T-helper 9 cell (primary cell): ENCODE measurements around the gene DNM1.

Experiments
- DNase-seq: peaks from one replicate; pipeline ENCODE4 v3.0.0-alpha.2; 2020

DNM1 gene

GRCh38 chr9:128206484-128206883 is 3.3 kb downstream of the DNM1 start:
- DNase-seq, result no peak

GRCh38 chr9:128206916-128207910 is 4.0 kb downstream of the DNM1 start:
- DNase-seq, result no peak

DNA sequence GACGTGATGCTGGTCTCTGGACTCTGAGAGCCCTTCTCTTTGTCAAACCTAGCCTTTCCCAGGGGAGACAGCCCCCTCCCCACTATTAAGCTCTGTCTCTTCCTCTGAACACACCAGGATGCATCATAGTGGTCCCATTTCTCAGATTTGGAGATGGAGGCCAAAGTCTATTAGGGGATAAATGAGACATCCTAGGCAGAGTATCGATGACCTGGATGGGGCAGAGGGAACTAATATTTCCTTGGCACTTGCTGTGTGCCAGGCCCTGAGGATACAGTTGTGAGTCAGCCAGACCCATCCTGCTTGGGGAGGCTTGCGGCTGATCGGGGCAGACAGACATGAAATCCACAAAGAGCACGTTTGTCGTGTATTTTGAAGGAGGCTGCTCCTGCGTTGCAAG is 5.2 kb downstream of the DNM1 start:
- DNase-seq, result no peak

- DNase-seq, result no peak
Observed at GRCh38 chr9:128208946-128209669, 5.9 kb downstream of the DNM1 start.

GRCh38 chr9:128211186-128211980 is 8.2 kb downstream of the DNM1 start:
- DNase-seq, result no peak

GRCh38 chr9:128211981-128212281 is 8.8 kb downstream of the DNM1 start:
- DNase-seq, result no peak

DNA sequence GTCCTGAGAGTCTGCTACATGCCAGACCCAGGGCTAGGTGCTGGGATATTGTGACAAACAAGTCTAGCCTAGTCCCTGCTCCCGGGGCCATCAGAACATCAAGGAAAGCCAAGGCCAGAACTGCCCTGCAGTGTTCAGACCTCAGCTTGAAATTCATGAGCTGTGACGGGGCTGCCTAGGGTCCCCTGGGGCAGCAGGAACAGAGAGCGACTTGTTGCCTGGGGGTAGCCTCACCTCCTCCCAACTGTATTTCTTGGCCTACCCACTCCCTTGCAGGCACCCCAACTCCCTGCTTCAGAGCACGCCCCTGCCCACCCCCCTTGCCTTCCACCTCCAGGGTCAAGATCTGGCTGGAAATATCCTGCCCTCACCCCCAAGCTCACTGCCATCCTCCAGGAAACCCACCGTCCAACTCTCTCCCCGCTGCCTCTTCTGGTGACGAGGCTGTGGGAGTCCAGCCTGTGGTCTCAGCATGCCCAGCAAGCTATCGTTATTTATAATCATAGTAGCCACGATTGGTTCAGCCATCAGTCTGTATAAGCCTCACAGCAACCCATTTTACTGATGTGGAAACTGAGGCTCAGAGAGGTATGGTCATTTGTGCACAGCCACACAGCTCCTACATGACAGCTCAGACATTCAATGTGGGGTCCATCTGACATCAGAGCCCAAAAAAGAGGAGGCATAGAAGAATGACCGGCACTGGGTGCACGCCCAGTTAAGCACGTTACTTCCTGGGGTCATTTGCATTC is 10.7 kb downstream of the DNM1 start:
- no peak for DNase-seq

GRCh38 chr9:128214571-128215490 is 11.7 kb downstream of the DNM1 start:
- DNase-seq, result no peak

DNA sequence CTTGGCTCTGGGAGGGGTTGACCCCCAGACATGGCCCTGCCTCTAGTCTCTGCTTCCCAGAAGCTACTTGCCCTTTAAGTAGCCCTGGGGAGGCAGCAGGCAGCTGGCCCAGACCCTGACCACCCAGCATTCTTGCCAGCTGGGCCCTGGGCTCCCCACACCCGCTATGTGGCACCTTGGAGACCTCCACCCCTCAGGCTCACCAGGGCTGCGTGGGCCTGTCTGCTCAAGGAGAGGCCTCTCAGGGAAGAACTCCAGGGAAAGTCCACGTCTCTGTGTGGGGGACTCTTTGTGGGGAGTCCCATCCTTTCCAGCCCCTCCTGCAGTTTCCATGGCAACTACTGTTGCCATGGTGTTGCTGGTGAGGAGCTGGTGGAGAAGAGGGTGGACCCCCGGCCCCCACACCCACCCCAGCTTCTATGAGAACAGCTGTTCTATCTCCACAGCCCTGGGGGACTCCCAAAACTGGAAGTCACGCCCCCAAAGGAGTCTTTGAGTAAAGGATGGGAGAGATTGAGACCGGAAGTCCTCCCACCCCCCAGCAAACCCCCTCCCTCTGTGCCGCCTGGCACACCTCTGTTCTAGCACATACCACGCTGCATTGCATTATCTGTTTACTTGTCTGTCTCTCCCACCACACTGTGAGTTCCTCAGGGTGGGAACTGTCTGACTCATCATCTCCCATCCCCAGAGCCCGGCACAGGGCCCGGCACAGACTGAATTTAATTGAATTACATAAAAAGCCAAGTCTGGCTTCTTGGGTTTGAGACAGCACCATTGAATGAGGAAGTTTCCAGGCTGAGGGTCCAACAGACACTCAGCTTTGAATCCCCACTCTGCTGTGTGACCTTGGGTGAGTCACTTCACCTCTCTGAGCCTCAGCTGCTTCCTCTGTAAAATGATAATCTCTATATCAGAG is 12.6 kb downstream of the DNM1 start:
- DNase-seq, result no peak

DNA sequence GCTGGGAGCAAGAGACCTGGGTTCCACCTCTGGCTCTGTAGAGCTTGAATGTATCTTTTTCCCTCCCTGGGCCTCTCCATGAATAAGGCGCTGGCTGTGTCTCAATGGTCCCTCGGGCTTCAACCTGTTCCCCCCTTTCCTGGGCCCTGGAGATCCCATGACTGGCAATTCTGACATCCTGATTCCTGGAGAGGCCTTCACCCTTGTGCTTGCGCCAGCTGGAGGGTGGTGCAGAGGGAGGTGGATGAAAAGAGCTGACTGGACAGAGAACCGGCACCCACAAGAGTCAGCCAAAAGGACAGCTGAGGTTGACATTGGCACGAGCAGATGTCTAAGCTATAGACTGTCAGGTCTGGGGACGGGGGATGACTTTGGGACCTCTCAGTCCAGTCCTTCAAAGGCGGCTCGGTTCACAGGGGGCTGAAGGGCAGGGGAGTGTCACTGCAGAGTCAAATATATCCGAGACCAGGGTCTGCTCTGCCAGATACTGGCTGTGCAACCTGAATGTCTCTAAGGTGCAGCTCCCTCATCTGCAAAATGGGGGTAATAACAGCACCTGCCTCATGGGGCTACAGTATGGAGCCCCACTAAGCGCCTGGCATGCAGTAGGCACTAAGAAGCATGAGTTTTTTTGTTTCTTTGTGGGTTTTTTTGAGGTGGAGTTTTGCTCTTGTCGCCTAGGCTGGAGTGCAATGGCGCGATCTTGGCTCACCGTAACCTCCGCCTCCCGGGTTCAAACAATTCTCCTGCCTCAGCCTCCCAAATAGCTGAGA is 13.8 kb downstream of the DNM1 start:
- DNase-seq, result no peak

DNA sequence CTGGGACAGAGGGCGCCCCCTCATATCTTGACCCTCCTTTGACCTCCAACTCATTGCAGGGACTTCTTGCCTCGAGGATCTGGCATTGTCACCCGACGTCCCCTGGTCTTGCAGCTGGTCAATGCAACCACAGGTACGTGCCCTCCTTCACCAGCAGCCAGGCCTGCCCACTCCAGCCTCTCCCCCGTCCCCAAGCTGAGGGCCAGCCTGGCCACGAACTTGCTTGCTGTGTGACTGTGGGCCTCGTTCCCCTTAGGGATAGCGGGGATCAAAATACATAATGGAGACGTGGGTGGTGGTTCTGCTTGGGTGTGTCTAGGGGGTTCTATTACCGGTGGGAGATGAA is 15.0 kb downstream of the DNM1 start:
- DNase-seq, result no peak

DNA sequence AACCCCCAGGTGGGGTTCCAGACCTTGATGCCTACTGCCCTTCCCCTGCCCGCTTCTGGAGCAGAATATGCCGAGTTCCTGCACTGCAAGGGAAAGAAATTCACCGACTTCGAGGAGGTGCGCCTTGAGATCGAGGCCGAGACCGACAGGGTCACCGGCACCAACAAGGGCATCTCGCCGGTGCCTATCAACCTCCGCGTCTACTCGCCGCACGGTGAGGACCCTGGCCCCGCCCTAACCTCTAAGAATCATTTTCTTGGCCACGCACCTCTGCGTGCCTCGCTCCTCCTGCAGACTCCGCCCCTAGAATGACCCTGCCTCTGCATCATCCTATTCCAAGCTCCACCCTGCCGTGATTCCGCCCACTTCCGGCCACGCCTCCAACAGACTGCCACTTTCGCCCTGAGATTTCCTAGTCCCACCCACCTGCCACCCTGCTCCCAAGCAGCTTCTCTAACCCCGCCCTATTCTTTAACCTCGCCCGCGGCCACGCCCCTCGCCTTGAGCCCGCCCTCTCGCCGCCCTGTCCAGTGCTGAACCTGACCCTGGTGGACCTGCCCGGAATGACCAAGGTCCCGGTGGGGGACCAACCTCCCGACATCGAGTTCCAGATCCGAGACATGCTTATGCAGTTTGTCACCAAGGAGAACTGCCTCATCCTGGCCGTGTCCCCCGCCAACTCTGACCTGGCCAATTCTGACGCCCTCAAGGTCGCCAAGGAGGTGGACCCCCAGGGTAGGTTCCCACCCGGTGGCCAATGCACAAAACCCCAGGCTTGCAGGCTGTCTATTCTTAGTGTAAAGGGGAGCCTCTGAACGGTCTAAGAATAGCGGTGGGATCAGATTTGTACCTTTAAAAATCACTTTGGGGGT is 15.6 kb downstream of the DNM1 start:
- peak; percentile 85 for DNase-seq

GRCh38 chr9:128219831-128220230 is 16.7 kb downstream of the DNM1 start:
- DNase-seq, result no peak

GRCh38 chr9:128222026-128222425 is 18.8 kb downstream of the DNM1 start:
- no peak for DNase-seq

DNA sequence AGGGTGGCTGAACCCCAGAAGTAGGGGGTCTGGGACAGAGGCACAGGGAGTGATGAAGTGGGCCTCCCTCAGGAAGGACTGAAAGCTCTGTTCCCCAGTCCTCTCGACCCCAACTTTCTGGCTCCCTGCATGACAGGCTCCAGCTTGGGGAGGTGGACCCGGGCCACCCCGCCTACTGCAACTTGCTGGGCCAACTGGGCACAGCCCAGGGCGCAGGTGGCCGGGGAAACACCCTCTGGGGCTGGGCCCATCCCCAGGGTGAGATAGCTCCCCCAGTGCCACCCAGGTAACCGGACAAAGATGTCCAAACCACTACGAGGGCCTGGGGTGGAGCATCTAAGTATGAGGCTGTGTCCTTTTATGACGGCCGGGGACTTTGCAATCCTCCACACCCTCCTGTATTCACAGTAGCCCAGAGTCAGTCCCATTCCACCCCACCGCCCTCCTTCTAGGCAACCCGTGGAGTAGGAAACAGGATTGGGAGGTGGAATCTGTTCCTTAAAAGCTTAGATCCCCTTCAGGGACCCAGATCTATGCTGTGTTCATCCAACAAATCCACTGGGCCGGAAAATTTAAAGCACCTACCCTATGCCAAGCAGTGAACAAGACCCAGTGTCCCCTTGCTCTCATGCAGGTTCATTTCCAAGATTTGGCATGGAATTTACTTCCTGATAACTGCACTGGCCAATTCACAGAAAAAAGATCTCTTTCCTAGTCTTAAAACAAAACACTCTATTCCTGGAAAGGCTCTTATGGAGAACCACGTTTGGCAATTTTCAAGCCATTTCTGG is 19.9 kb downstream of the DNM1 start:
- DNase-seq, result no peak

DNA sequence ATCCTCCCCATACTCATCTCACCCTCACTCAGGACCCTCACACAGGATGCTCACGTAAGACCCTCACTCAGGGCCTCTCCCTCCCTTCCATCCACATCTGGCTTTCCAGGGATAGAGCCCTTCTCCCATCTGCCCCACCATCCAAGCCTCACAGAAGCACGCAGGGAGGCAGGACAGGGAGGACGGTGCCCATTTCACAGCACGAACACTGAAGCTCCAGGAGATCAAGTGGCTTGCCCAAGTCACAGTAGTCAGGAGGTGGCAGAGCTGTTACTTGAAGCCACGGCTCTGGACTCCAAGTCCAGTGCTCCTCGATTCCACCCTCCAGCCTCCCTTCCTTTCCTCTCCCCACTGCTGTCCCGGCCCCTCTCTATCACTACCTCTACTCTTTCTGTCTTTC is 21.7 kb downstream of the DNM1 start:
- DNase-seq, result no peak

- DNase-seq, result no peak
Observed at GRCh38 chr9:128225770-128226411, 22.7 kb downstream of the DNM1 start.
